ENCODE data around the gene PEX19.
A peak's percentile ranks its signal among the peaks of the same experiment; 100 is the strongest.

Gene PEX19

DNA sequence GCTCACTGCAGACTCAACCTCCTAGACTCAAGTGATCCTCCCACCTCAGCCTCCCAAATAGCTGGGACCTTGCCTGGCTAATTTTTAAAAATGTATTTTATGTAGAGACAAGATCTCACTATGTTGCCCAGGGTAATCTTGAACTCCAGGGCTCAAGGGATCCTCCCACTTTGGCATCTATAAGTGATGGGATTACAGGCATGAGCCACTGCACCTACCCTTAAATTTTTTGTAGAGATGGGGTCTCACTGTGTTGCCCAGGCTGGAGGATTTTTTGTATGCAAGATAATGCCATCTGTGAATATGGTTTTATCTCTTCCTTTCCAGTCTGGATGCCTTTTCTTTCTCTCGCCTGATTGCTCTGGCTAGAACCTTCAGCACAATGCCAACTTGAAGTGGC, 13.9 kb downstream of the PEX19 start:
- Histone ChIP-seq H3K36me3 (ENCODE audit: control insufficient read depth, low read depth, low read length) (no peaks in the 10 kb centered on the region), H3K27ac (ENCODE audit: low read length) (no peak overlapping the region), H3K9ac (ENCODE audit: low read length) (no peak overlapping the region), H3K4me3 (ENCODE audit: low read length) (no peak overlapping the region), H3K9me3 (ENCODE audit: control insufficient read depth, low read depth, low read length) (no peaks in the 10 kb centered on the region), H3K27me3 (ENCODE audit: control insufficient read depth, insufficient read depth, low read length) (no peaks in the 10 kb centered on the region), H3K4me1 (ENCODE audit: control insufficient read depth, low read depth, low read length) (no peaks in the 10 kb centered on the region)

DNA sequence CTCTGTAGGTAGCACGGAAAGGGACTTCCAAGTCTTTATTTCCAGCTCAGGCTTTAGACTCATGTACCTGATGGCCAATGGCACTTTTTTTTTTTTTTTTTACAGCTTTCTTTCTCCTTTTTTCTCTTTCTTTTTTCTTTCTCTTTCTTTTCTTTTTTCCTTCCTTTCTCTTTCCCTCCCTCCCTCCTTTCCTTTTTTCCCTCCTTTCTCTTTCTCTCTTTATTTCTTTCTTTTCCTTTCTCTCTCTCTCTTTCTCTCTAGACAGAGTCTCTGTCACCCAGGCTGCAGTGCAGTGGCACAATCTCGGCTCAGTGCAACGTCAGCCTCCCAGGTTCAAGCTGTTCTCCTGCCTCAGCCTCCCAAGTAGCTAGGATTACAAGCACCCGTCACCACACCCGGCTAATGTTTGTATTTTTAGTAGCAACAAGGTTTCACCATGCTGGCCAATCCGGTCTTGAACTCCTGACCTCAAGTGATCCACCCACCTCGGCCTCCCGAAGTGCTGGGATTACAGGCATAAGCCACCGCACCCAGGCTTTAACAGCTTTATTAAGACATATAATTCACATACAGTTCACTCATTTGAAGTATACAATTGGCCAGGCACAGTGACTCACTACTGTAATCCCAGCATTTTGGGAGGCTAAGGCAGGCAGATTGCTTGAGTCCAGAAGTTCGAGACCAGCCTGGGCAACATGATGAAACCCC, 17.5 kb downstream of the PEX19 start:
- no peaks in the 10 kb centered on the region for H3K4me1 ChIP-seq (ENCODE audit: control insufficient read depth, low read depth, low read length)
- no peak overlapping the region for H3K9ac ChIP-seq (ENCODE audit: low read length)
- H3K27ac ChIP-seq (ENCODE audit: low read length) = no peak overlapping the region
- no peaks in the 10 kb centered on the region for H3K36me3 ChIP-seq (ENCODE audit: control insufficient read depth, low read depth, low read length)
- H3K4me3 ChIP-seq (ENCODE audit: low read length) = no peak overlapping the region
- H3K9me3 ChIP-seq (ENCODE audit: control insufficient read depth, low read depth, low read length) = no peaks in the 10 kb centered on the region
- H3K27me3 ChIP-seq (ENCODE audit: control insufficient read depth, insufficient read depth, low read length) = no peaks in the 10 kb centered on the region

DNA sequence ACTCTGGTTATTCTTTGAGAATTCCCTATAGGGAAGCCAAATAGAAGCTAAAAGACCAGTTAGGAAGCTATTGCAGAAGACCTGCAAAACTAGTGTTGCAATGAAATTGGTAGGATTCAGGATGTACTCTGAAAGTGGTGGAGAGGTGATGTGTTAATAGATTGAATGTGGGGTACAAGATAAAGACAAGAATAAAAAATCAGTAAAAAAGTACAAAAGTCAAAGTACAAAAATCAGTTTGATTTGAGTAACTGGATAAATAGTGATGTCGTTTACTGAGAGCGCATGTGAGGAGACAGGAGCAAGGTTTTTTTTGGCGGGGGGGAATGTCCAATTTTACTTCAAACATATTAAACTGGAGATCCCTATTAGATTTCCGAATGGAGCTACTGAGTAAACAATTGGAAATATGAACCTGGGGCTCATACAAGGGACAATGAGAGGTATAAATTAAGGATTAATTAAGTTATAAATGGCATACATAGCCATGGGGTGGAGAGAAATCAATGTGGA, 20.1 kb downstream of the PEX19 start:
- H3K27ac ChIP-seq (ENCODE audit: low read length) = no peak overlapping the region
- peaks cover 14% of the 10 kb centered on the region for H3K4me1 ChIP-seq (ENCODE audit: control insufficient read depth, low read depth, low read length)
- no peaks in the 10 kb centered on the region for H3K27me3 ChIP-seq (ENCODE audit: control insufficient read depth, insufficient read depth, low read length)
- H3K9me3 ChIP-seq (ENCODE audit: control insufficient read depth, low read depth, low read length) = no peaks in the 10 kb centered on the region
- H3K4me3 ChIP-seq (ENCODE audit: low read length) = no peak overlapping the region
- no peak overlapping the region for H3K9ac ChIP-seq (ENCODE audit: low read length)
- H3K36me3 ChIP-seq (ENCODE audit: control insufficient read depth, low read depth, low read length) = peaks cover 3% of the 10 kb centered on the region

DNA sequence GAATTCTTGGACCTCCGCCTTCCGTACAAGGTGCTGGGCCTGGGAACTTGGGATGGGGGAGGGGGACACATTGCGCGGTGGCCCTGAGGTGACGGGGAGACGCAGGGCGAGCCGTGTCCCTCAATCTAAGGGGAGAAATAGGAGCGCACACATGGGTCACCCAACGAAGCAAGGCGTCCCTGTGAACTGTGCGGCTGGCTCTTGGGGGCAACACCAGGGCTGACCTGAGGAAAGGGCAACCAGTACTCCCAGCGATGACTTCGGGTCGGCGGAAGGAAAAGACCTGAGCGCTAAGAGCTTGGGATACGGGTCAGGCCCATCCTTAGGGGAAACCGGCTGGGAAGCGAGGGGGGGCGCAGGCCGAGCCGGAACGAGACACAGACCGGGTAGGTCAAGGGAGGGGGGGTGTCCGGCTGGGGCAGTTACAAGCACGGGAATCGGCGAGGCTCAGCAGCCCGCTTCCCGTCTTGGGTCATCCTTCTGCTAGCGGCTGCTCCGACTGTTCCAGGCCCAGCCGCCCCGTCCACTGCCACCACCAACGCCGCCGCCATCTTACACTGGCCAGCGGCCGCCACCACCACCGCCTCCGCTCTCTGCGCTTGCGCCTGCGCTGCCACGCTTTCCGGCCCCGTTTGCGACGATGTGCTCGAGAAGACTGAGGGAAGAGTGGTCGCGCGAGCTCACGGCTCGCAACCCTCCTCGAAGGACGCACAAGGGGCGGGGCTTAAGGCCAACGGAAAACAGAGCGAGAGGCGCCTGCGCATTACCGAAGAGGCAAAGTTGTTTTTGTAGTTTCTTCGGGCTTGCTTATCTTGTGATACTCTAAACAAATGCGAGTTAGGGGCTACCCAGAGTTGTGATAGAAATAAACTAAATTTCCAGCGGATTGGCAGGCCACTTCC, 22.8 kb downstream of the PEX19 start, which contains the start of gene DCAF8:
Gene DCAF8, minus strand, starts transcription at position 657 of the 902 bp plus-strand sequence. CDS start 18,541 bp downstream, outside the sequence.
- Histone ChIP-seq H3K27ac (ENCODE audit: low read length) (peak within 1 kb of the TSS; percentile 91), H3K4me3 (ENCODE audit: low read length) (peak within 1 kb of the TSS; percentile 99), H3K9ac (ENCODE audit: low read length) (peak within 1 kb of the TSS; percentile 98), H3K27me3 (ENCODE audit: control insufficient read depth, insufficient read depth, low read length) (no peaks in the 10 kb centered on the region), H3K9me3 (ENCODE audit: control insufficient read depth, low read depth, low read length) (no peaks in the 10 kb centered on the region), H3K4me1 (ENCODE audit: control insufficient read depth, low read depth, low read length) (peaks cover 22% of the 10 kb centered on the region), H3K36me3 (ENCODE audit: control insufficient read depth, low read depth, low read length) (peaks cover 7% of the 10 kb centered on the region)

DNA sequence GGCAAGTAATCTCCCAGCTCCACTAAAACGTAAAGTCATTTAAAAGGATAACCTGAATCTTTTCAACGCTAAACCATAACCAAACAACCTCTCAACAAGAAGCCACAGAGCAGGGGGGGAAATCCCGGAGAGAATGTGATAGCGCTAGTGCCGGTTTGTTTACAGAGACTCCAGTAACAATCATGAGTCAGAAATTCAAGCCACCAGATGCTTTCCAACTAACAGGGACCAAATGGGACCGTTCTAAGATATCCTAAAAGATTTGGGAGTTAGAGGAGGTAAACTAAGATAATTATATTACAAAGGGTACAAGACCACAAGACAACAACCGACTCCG, 23.4 kb downstream of the PEX19 start:
- Histone ChIP-seq H3K9me3 (ENCODE audit: control insufficient read depth, low read depth, low read length) (no peaks in the 10 kb centered on the region), H3K4me3 (ENCODE audit: low read length) (peak overlapping the region; percentile 99), H3K9ac (ENCODE audit: low read length) (peak overlapping the region; percentile 98), H3K4me1 (ENCODE audit: control insufficient read depth, low read depth, low read length) (peaks cover 23% of the 10 kb centered on the region), H3K27ac (ENCODE audit: low read length) (peak overlapping the region; percentile 91), H3K27me3 (ENCODE audit: control insufficient read depth, insufficient read depth, low read length) (no peaks in the 10 kb centered on the region), H3K36me3 (ENCODE audit: control insufficient read depth, low read depth, low read length) (peaks cover 7% of the 10 kb centered on the region)

DNA sequence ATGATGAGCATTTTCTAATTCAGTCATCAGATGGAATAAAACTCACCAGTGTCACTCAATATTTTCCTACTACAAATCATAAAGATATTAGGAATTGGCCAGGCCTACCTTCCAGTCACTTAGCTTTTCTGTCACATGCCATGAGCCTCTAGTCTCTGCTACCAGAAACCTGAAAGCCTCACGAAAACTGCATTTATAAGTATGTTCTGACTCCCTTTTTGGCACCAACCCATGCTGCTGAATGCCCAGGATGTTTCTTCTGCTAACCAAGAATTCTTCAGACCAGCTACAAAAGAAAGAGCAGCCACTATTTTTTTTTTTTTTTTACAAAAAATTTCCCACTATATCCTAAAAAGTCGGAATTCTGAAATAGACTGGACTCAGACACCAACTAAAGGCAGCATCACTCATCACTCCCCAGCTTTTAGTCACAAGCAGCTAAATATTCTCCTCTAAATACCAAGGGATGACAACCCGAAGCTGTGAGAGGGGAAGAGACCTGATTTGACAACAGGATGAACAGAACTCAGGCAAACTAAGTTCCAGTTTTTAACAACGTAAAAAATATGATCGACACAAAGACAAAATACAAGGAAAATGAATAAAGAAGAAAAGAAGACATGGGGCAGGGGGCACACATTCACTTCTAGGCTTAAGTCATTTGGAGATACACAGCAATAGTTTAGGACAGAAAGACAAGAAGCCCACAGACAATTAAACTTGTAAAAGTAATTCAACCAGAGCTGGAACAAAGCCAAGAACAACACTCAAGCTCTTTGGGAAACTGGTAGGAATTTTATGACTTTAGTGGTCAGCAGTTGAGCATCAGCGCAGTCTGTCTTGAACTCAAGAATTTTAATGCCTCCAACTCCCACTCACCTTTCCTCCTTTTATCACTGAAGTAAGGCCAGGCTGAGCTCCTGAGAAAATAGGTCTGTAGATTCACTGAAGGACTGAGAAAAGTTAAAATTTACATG, 24.2 kb downstream of the PEX19 start:
- Histone ChIP-seq H3K9me3 (ENCODE audit: control insufficient read depth, low read depth, low read length) (no peaks in the 10 kb centered on the region), H3K36me3 (ENCODE audit: control insufficient read depth, low read depth, low read length) (peaks cover 7% of the 10 kb centered on the region), H3K4me1 (ENCODE audit: control insufficient read depth, low read depth, low read length) (peaks cover 23% of the 10 kb centered on the region), H3K9ac (ENCODE audit: low read length) (peak overlapping the region; percentile 98), H3K27ac (ENCODE audit: low read length) (peak overlapping the region; percentile 91), H3K4me3 (ENCODE audit: low read length) (peak overlapping the region; percentile 99), H3K27me3 (ENCODE audit: control insufficient read depth, insufficient read depth, low read length) (no peaks in the 10 kb centered on the region)

DNA sequence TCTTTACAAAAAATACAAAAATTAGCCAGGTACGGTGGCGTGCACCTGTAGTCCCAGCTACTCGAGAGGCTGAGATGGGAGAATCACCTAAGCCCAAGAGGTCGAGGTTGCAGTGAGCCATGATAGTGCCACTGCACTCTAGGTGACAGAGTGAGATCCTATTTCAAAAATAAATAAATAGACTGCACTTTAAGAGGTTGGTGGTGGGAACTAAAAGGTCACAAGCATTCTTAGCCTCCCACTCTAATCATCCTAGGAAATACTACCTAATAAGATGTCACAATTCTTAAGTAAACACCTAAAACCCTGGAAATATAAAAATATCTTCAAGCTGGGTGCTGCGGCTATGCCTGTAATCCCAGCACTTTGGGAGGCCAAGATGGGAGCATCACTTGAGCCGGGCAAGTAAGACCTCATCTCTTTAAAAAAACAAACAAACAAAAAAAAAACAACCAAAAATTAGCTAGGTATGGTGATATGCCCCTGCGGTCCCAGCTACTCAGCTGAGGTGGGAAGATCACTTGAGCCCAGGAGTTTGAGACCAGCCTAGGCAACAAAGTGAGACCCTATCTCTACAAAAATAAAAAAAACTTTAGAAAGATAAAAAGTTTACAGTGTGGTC, 26.6 kb downstream of the PEX19 start:
- H3K27me3 ChIP-seq (ENCODE audit: control insufficient read depth, insufficient read depth, low read length) = no peaks in the 10 kb centered on the region
- peaks cover 7% of the 10 kb centered on the region for H3K36me3 ChIP-seq (ENCODE audit: control insufficient read depth, low read depth, low read length)
- H3K9me3 ChIP-seq (ENCODE audit: control insufficient read depth, low read depth, low read length) = no peaks in the 10 kb centered on the region
- H3K4me1 ChIP-seq (ENCODE audit: control insufficient read depth, low read depth, low read length) = peaks cover 23% of the 10 kb centered on the region
- no peak overlapping the region for H3K9ac ChIP-seq (ENCODE audit: low read length)
- H3K4me3 ChIP-seq (ENCODE audit: low read length) = no peak overlapping the region
- H3K27ac ChIP-seq (ENCODE audit: low read length) = no peak overlapping the region

DNA sequence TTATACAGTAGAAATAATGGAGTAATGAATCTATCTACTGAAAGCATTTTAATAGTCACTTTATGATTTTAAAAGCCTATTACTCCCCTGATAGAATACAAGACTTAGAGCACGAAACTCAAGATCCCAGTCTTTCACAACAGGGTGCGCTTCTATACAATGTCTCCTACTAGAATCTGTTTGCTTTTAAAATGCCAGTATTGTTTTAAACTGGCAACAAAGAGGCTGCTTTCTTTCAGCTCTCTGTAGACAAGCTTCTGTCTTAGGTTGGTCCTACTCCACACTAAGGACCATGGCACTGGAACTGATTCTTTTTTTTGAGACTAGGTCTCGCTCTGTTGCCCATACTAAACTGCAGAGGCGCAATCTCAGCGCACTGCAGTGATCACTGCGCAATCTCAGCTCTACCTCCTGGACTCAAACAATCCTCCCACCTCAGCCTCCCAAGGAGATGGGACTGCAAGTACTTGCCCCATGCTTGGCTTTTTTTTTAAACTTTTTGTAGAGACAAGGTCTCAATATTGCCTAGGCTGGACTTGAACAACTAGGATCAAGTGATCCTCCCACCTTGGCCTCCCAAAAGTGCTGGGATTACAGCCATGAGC, 27.4 kb downstream of the PEX19 start:
- H3K27ac ChIP-seq (ENCODE audit: low read length) = no peak overlapping the region
- H3K4me1 ChIP-seq (ENCODE audit: control insufficient read depth, low read depth, low read length) = peaks cover 23% of the 10 kb centered on the region
- H3K27me3 ChIP-seq (ENCODE audit: control insufficient read depth, insufficient read depth, low read length) = no peaks in the 10 kb centered on the region
- H3K9ac ChIP-seq (ENCODE audit: low read length) = no peak overlapping the region
- H3K36me3 ChIP-seq (ENCODE audit: control insufficient read depth, low read depth, low read length) = peaks cover 7% of the 10 kb centered on the region
- no peak overlapping the region for H3K4me3 ChIP-seq (ENCODE audit: low read length)
- H3K9me3 ChIP-seq (ENCODE audit: control insufficient read depth, low read depth, low read length) = no peaks in the 10 kb centered on the region

DNA sequence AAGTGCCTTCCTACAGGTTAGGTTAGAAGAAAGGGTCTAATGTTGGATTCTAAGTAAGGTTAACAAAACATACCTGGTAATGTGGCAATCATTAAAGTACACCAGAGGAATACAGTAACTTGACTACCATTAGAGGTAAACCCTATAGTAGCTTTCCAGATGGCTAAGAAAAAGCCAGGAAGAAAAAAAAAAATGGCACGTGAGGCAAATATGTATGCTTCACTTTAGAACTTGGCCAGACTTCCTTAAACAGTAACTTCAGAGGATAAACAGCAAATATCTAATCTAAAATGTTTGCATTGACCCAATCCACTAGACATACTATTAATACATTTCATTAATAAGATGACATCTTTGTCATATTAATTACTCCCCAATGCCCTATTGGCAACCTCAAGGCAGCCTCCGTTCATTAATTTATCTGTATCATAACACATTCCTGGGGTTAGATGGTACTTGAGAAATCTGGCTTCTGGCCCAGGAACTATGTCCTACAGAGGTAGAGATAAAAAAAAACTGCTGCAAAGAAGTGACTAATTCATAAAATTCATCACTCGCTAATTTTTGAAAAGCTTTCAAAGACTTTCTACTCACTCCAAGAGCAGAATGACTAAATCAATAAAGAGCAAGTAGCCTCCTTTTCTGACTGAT, 28.4 kb downstream of the PEX19 start:
- Histone ChIP-seq H3K4me1 (ENCODE audit: control insufficient read depth, low read depth, low read length) (peaks cover 23% of the 10 kb centered on the region), H3K27me3 (ENCODE audit: control insufficient read depth, insufficient read depth, low read length) (no peaks in the 10 kb centered on the region), H3K36me3 (ENCODE audit: control insufficient read depth, low read depth, low read length) (peaks cover 7% of the 10 kb centered on the region), H3K4me3 (ENCODE audit: low read length) (no peak overlapping the region), H3K27ac (ENCODE audit: low read length) (no peak overlapping the region), H3K9ac (ENCODE audit: low read length) (no peak overlapping the region), H3K9me3 (ENCODE audit: control insufficient read depth, low read depth, low read length) (no peaks in the 10 kb centered on the region)

DNA sequence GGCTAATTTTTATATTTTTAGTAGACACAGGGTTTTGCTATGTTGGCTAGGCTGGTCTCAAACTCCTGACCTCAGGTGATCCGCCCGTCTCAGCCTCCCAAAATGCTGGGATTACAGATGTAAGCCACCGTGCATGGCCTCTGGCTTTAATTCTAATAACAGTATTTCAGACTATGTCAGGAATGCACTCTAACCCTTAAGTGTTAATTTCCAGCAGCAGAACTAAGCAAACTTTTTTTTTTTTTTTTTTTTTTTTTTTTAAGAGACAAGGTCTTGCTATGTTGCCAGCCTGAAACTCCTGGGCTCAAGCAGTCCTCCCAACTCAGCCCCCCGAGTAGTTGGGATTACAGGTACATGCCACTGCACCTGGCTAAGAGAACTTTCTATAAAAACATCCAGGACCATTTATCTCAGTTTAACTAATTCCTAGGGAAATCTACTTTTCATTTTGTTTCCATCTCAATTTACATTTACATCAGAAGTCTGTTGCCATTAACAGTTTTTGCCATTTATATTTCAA, 29.1 kb downstream of the PEX19 start:
- H3K4me1 ChIP-seq (ENCODE audit: control insufficient read depth, low read depth, low read length) = peaks cover 19% of the 10 kb centered on the region
- no peak overlapping the region for H3K9ac ChIP-seq (ENCODE audit: low read length)
- H3K4me3 ChIP-seq (ENCODE audit: low read length) = no peak overlapping the region
- peaks cover 7% of the 10 kb centered on the region for H3K36me3 ChIP-seq (ENCODE audit: control insufficient read depth, low read depth, low read length)
- H3K9me3 ChIP-seq (ENCODE audit: control insufficient read depth, low read depth, low read length) = no peaks in the 10 kb centered on the region
- H3K27ac ChIP-seq (ENCODE audit: low read length) = no peak overlapping the region
- H3K27me3 ChIP-seq (ENCODE audit: control insufficient read depth, insufficient read depth, low read length) = no peaks in the 10 kb centered on the region
